Thymus (tissue), 11 donors: ENCODE data around the gene MRGPRF. TPM values are rescaled to one million over a fixed set of nuclear protein-coding genes. Genes with fewer than 3 reads are reported as not detected.

Source experiments
- DNase-seq, 9 donors: peaks; one replicate each; pipeline ENCODE4 v3.0.0-alpha.2; 2013; ENCODE audit warnings: low spot score in 9 of 9, low read depth in 6 of 9, missing footprints in 1 of 9
- H3K27ac ChIP-seq, 2 donors: one replicate each; pipeline ENCODE4 v1.5.1; 2013; ENCODE audit warnings: control low read depth in 1 of 2, low read depth in 1 of 2, low read length in 1 of 2, mild to moderate bottlenecking in 1 of 2, moderate library complexity in 1 of 2
- H3K27me3 ChIP-seq, 2 donors: one replicate each; pipeline ENCODE4 v1.5.1; 2013; ENCODE audit warnings: low read length in 1 of 2; ENCODE audit not compliant: control insufficient read depth in 2 of 2, insufficient read depth in 1 of 2
- H3K36me3 ChIP-seq, 2 donors: one replicate each; pipeline ENCODE4 v1.5.1; 2013; ENCODE audit warnings: low read length in 1 of 2, mild to moderate bottlenecking in 1 of 2, moderate library complexity in 1 of 2; ENCODE audit not compliant: control insufficient read depth in 2 of 2, insufficient read depth in 2 of 2
- H3K4me1 ChIP-seq, 2 donors: one replicate each; pipeline ENCODE4 v1.5.1; 2013; ENCODE audit warnings: low read length in 2 of 2; ENCODE audit not compliant: control insufficient read depth in 2 of 2, insufficient read depth in 2 of 2
- H3K4me3 ChIP-seq, 2 donors: one replicate each; pipeline ENCODE4 v1.5.1; 2013; ENCODE audit warnings: low read length in 2 of 2, control low read depth in 1 of 2, mild to moderate bottlenecking in 1 of 2
- H3K9me3 ChIP-seq, 2 donors: one replicate each; pipeline ENCODE4 v1.5.1; 2013; ENCODE audit warnings: low read length in 1 of 2, mild to moderate bottlenecking in 1 of 2; ENCODE audit not compliant: control insufficient read depth in 2 of 2, insufficient read depth in 1 of 2
- WGBS: extraction: QIAGEN DNeasy Blood & Tissue Kit; methylation state at CpG from one replicate; pipeline ENCODE4 v1.1.7; 2013; 5-methylcytosine and 5-hydroxymethylcytosine counted together
- polyA plus RNA-seq: library from polyadenylated mRNA; stranded (reverse); fragments of 200-250 nt; gene quantifications from one replicate; pipeline ENCODE4 v1.2.3, GENCODE V29; 2013
- total RNA-seq: library from RNA; stranded (reverse); fragments of 120-200 nt; gene quantifications from one replicate; pipeline ENCODE4 v1.2.4, GENCODE V29; 2013
- donor health status: healthy.

Gene MRGPRF
- total and polyA plus RNA-seq, 2 donors, result 0.57 to 4.7 TPM

- WGBS, result 88% methylated on average over 15 of the region's 15 CpGs
- Histone ChIP-seq H3K27me3 (peaks cover 0 to 3% of the 10 kb centered on the region in 2 donors), H3K4me1 (peaks cover 0 to 17% of the 10 kb centered on the region in 2 donors), H3K4me3 (no peak overlapping the region), H3K9me3 (peaks cover 0 to 15% of the 10 kb centered on the region in 2 donors), H3K27ac (no peak overlapping the region), H3K36me3 (no peaks in the 10 kb centered on the region)
- peak in 2 of 9 donors; percentile 28 to 33 for DNase-seq
Measured at GRCh38 chr11:68965901-68966853, 46.9 kb downstream of the MRGPRF start.

- no peak overlapping the region for H3K27ac ChIP-seq
- no peak overlapping the region for H3K4me3 ChIP-seq
- H3K36me3 ChIP-seq, result no peaks in the 10 kb centered on the region
- H3K27me3 ChIP-seq, result no peaks in the 10 kb centered on the region
- H3K4me1 ChIP-seq, result peaks cover 0 to 17% of the 10 kb centered on the region in 2 donors
- 98% methylated on average over 3 of the region's 3 CpGs for WGBS
- no peak for DNase-seq
- H3K9me3 ChIP-seq, result peaks cover 0 to 15% of the 10 kb centered on the region in 2 donors
Measured at GRCh38 chr11:68963779-68964178, 49.3 kb downstream of the MRGPRF start.

- 61% methylated on average over 16 of the region's 16 CpGs for WGBS
- H3K27me3 ChIP-seq, result no peaks in the 10 kb centered on the region
- no peaks in the 10 kb centered on the region for H3K36me3 ChIP-seq
- peaks cover 0 to 15% of the 10 kb centered on the region in 2 donors for H3K9me3 ChIP-seq
- peak in 6 of 9 donors; percentile 4 to 45 (median 30) for DNase-seq
- H3K27ac ChIP-seq, result peak overlapping the region; percentile 15 to 44
- H3K4me3 ChIP-seq, result no peak overlapping the region
- peaks cover 0 to 17% of the 10 kb centered on the region in 2 donors for H3K4me1 ChIP-seq
Measured at GRCh38 chr11:68962527-68963250, 50.4 kb downstream of the MRGPRF start.

GRCh38 chr11:68961245-68961644 is 51.8 kb downstream of the MRGPRF start:
- H3K4me1 ChIP-seq, result peaks cover 0 to 13% of the 10 kb centered on the region in 2 donors
- DNase-seq, result no peak
- WGBS, result 96% methylated on average over 8 of the region's 8 CpGs
- H3K9me3 ChIP-seq, result peaks cover 0 to 15% of the 10 kb centered on the region in 2 donors
- no peak overlapping the region for H3K27ac ChIP-seq
- no peak overlapping the region for H3K4me3 ChIP-seq
- no peaks in the 10 kb centered on the region for H3K27me3 ChIP-seq
- H3K36me3 ChIP-seq, result no peaks in the 10 kb centered on the region

DNA sequence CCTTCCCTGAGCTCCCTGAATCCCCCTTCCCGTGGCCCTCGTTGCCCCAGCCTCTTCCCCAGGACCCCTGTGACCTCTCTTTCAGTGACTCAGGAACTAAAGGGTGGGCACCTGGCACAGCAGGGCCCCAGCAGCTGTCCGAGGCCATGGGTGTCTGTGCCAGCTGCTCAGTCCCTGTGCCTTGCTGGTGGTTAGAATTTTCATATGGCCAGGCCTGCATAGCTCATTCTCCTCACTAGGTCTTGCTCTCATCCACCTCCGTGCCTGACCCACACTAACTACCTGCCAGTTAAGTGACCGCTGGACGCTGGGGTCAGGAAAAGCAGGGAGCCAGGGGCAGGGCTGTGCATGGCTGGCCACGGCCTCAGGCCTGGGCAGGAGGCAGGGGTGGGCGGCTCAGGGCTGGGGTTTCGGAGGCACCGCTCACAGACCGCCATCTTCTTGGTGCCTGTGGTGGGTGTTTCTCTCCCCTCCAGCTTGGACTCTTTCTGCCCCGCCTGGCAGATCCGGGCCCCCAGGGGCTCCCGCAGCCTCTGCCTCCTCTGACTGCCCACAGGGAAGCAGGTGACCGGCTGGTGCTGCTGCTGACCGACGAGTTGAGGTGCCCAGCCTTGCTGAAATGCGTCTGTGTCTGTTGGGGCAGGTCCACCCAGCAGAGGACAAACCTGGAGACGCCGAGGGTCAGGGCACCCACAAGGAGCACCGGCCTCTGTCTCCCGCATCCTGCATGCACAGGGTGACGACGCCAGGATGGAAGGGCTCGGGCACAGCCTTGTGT is 52.6 kb downstream of the MRGPRF start:
- no peaks in the 10 kb centered on the region for H3K36me3 ChIP-seq
- peaks cover 0 to 9% of the 10 kb centered on the region in 2 donors for H3K4me1 ChIP-seq
- peaks cover 0 to 15% of the 10 kb centered on the region in 2 donors for H3K9me3 ChIP-seq
- H3K27me3 ChIP-seq, result no peaks in the 10 kb centered on the region
- no peak overlapping the region for H3K4me3 ChIP-seq
- 95% methylated on average over 25 of the region's 25 CpGs for WGBS
- no peak overlapping the region for H3K27ac ChIP-seq
- DNase-seq, result no peak

DNA sequence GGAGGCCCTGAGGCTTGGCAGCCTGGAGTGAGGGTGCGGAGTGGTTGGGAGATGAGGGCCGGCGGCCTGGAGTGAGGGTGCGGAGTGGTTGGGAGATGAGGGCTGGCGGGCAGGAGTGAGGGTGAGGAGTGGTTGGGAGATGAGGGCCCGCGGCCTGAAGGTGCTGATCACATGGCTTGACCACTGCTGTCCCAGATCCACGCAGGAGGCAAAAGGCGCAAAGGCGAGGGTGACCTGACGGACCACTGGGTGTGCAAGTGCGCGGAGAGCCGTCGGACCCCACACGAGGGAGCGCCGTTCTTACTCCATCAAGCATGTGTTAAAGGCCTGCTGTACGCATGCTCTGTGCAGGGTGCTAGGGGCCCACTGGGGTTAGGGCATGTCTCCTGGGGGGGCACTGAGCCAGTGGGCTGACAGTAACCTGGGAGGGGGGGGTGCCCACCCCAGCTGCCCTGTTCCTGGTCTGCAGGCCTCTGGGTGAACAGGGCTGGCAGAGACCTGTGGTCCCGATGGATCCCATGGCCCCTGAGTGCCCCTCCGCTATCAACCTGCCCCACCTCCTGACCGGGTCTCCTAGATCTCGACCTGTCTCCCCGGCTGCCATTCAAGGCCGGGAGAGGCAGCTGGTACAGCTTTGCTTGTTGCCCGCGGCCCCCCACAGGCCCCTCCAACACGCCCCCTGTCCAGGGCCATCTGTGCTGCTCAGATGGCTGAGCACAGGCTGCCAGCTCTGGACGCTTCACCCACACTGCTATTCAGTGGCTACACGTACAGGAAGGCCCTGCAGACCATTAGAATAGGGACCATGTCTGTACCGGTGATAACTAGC is 53.4 kb downstream of the MRGPRF start:
- no peak for DNase-seq
- H3K9me3 ChIP-seq, result peaks cover 0 to 15% of the 10 kb centered on the region in 2 donors
- H3K27ac ChIP-seq, result no peak overlapping the region
- no peaks in the 10 kb centered on the region for H3K27me3 ChIP-seq
- H3K4me3 ChIP-seq, result no peak overlapping the region
- H3K36me3 ChIP-seq, result no peaks in the 10 kb centered on the region
- H3K4me1 ChIP-seq, result peaks cover 0 to 14% of the 10 kb centered on the region in 2 donors
- WGBS, result 96% methylated on average over 31 of the region's 31 CpGs

DNA sequence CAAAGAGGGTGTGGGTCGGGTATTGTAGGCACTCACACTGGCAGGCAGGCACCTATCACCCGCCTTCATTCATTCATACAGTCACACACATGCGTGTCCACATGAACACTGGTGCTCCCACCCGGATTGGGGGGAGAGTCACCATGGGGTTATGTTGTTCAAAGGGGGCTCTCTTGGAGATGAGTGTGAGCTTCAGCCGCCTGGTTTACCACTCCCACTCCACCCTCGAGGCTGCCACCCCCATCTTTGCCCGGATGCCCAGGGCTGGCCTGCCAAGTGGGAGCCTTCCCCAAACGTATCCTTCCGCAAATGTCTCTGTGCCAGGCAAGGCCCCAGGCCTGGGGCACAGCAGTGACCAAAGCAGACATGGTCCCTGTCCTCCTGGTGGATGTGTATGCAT is 54.8 kb downstream of the MRGPRF start:
- WGBS, result 96% methylated on average over 9 of the region's 9 CpGs
- DNase-seq, result no peak
- Histone ChIP-seq H3K9me3 (peaks cover 0 to 8% of the 10 kb centered on the region in 2 donors), H3K4me3 (no peak overlapping the region), H3K4me1 (peaks cover 0 to 12% of the 10 kb centered on the region in 2 donors), H3K27me3 (no peaks in the 10 kb centered on the region), H3K27ac (no peak overlapping the region), H3K36me3 (no peaks in the 10 kb centered on the region)

- Histone ChIP-seq H3K9me3 (no peaks in the 10 kb centered on the region), H3K4me1 (peaks cover 0 to 8% of the 10 kb centered on the region in 2 donors), H3K27me3 (no peaks in the 10 kb centered on the region), H3K4me3 (no peak overlapping the region), H3K36me3 (no peaks in the 10 kb centered on the region), H3K27ac (no peak overlapping the region)
- no peak for DNase-seq
- 84% methylated on average over 12 of the region's 12 CpGs for WGBS
Measured at GRCh38 chr11:68956547-68957254, 56.3 kb downstream of the MRGPRF start.
